ENCODE measurements around the gene PBX2.
"Not testable (repeated sequence)": the region's sequence is repeated elsewhere in the genome, so short reads cannot be mapped to it uniquely, and the experiment has no call there.

- TF ChIP-seq FOXP4 (CRISPR knock-in tag; IDR thresholded peaks at IDR 0.05); MLX (CRISPR knock-in tag; IDR thresholded peaks at IDR 0.05); ZNF512 (CRISPR knock-in tag; IDR thresholded peaks at IDR 0.05; ENCODE audit: borderline replicate concordance); CTCF (IDR thresholded peaks at IDR 0.05); ZNF317 (CRISPR knock-in tag; IDR thresholded peaks at IDR 0.05; ENCODE audit: borderline replicate concordance, low read depth); IRF1 (CRISPR knock-in tag; IDR thresholded peaks at IDR 0.05); MAX (CRISPR knock-in tag; IDR thresholded peaks at IDR 0.05); CREB1 (CRISPR knock-in tag; IDR thresholded peaks at IDR 0.05); E2F1 (CRISPR knock-in tag; IDR thresholded peaks at IDR 0.05); USF2 (CRISPR knock-in tag; IDR thresholded peaks at IDR 0.05); GABPB1 (CRISPR knock-in tag; IDR thresholded peaks at IDR 0.05); ETV6 (CRISPR knock-in tag; IDR thresholded peaks at IDR 0.05); AFF4 (CRISPR knock-in tag; IDR thresholded peaks at IDR 0.05; ENCODE audit: borderline replicate concordance); ATF1 (CRISPR knock-in tag; IDR thresholded peaks at IDR 0.05): not testable (repeated sequence)
These were observed 2.1 kb downstream of the PBX2 start for GRCh38 chr6:32187725-32188380.
